HG02840 (cell line): ENCODE data around the gene DMD.
"Not testable (repeated sequence)": the region's sequence is repeated elsewhere in the genome, so short reads cannot be mapped to it uniquely, and the experiment has no call there.

ENCODE experiments used
- ATAC-seq: cut with Tn5 transposase; IDR thresholded peaks from one replicate; pipeline ENCODE4 v1.9.1; 2021; ENCODE audit warnings: mild to moderate bottlenecking, moderate library complexity, moderate number of reproducible peaks; ENCODE audit not compliant: unreplicated experiment, low FRiP score

The DMD gene

DNA sequence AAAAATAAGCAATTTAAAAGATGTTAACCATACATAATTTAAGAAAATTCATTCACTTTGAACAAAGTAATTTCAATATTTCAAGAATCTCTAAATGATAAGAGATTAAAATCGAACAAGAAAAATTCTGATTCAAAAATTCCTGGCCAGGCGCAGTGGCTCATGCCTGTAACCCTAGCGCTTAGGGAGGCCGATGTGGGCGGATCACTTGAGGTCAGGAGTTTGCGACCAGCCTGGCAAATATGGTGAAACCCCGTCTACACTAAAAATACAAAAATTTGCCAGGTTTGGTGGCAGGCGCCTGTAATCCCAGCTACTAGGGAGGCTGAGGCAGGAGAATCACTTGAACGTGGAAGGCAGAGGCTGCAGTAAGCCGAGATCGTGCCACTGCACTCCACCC is 1279.0 kb downstream of the DMD start:
- not testable (repeated sequence) for ATAC-seq

DNA sequence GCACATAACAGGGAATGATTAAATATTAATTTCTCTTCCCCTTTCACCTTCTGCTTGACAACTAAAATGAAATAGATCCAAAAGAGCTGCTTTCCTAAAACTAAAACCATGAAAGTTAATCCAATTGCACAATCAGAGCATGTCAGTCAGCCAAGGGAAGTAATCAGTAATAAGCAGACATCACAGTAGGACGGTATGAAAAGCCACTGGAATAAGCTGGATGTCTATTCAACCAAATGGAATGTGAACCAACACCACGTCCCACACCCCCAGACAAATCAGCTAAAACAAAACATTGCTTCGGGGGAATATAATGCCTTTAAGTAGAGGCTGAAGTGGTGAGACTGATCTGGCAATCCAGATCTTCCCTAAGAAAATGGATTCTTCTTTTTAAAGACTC is 1280.1 kb downstream of the DMD start:
- no peak for ATAC-seq

- ATAC-seq = no peak
Observed at GRCh38 chrX:31929366-31929765, 1282.0 kb downstream of the DMD start.

GRCh38 chrX:31921236-31921635 is 1290.1 kb downstream of the DMD start:
- no peak for ATAC-seq

DNA sequence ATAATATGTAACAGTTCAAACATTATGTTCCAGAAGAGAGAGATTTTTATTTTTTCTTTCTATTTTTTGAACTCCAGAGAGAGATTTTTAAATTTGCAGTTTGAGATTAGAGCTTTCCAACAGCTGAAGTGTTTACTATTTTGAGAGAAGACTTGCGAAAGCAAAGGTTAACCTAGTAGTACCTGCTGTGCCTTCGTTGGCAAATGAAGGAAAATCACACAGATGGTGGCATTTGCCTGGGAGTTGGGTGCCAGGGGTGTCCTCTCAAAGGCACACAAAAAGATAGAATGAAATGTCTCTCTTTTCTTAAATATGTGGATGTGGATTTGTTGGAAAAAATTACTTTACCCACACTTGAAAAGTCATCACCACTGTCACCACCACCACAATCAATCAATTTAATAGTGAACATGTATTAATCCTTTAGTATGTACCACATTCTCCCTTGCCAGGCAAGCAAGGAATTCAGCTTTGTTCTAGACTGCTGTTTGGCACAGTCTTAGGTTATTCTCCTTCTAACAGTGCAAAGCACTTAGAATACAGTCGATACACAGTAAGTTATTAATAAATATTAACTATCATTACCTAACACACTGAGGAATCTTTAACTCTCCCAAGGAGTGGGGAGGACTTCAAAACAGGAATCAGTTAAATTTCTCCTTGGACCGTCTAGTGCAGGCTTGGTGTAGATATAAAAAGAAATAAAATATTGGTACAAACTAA is 1301.3 kb downstream of the DMD start:
- no peak for ATAC-seq

GRCh38 chrX:31894152-31894551 is 1317.2 kb downstream of the DMD start:
- no peak for ATAC-seq

- ATAC-seq = no peak
Observed at GRCh38 chrX:31893525-31893924, 1317.8 kb downstream of the DMD start.

DNA sequence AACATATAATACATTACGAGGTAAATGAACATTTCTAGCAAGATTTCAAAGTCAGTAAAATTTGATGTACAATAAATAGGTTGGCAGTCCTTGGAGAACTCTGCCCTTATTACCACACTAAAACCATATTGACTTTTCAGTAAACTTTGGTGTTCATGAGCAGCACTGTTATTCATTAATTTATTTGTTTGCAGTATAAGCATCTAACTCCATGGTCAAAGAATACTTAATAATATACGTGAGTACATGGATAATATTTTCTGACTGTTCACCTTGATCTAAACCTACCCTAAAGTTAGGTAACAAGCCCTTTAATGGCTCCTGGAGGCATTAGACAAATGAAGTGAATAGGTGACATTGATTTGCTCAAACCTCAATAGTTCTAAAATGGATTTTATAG is 1322.3 kb downstream of the DMD start:
- ATAC-seq = no peak

GRCh38 chrX:31884535-31884934 is 1326.8 kb downstream of the DMD start:
- ATAC-seq = no peak

DNA sequence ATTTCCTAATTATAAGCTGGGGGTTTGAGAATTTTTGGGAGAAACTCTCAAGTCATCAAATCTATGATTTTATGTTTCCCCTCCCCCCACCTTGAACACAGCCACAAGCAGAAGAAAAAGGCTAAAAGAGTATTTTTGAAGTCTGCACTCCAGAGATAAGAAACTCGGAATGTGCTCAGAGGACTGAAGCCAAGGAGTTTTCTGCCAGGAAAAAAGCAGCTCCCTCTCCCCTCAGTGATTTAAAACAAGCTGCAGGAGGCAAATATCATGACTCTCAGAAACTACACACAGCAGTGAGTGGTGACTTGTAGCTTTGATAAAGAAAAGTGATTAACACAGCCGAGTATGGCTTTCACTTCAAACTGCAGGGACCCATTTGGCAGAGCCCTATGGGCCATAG is 1339.3 kb downstream of the DMD start:
- ATAC-seq = no peak

DNA sequence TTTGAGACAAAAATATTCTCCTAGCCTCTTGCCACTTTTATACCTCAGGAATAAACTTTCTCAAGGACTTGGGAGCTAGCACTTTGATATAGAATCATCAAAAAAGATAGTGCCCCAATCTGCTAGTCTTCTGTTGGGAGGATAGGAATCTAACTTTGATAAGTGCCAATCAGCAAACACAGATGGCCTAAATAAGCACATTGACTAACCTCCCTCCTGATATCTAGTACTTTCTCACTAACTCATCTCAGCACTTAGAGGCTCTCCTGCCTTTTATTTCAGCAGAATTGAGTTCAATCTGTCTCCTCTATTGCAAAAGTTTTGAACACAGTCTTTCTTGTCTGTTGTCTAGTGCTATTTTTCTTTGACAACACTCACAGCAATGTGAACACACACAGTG is 1341.1 kb downstream of the DMD start:
- ATAC-seq = no peak

DNA sequence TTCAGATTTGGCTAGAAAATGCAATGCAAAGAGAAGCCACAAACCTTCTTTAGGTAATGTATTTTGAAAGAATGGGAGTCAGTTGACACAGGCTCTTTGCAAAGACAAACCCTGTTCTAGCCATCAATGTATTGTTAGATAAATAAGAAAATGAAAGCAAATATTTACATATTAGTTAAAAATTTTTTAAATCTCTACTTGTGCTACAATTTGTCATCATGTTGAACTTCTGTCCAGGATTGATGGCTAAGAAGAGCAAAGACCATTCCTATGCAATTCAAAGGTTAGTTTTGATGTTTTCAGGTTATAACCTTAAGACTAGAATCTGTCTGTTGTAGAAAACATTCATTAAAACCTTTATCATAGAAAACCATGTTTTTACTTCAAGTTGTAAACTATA is 1350.7 kb downstream of the DMD start:
- ATAC-seq = no peak

DNA sequence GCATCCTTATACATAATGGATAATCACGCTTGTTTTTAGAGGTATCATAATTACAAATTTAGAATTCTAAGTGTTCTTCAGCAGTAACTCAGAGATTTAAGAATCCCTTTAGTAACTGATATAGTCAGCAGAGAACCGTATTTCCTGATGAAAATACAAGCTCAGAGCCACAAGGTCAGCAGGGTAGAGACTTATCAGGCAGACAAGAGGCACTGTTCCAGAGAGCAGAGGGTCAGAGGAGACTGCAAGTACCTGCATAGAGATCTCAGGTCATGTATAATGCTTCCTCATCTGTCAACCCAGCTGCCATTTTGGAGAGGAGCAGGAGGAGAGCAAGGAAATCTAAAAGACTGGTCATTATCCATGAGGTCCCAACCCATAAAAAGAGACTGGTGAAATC is 1352.4 kb downstream of the DMD start:
- no peak for ATAC-seq

DNA sequence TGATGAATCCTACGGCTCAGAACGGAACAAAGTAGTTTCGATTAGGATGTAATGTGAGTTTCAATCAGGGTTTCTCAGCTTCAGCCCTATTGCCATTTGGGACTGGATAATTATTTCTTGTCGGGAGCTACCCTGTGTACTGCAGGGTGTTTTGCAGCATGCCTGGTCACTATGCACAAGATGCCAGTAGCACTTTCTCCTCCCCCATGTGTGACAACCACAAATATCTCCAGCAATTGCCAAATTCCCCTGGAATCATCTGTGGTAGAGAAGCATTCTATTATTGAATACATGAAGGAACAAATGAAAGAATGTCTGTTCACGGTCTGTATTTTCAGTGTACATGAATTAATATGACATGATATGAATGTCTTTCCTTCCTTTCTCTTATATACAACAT is 1356.6 kb downstream of the DMD start:
- no peak for ATAC-seq

DNA sequence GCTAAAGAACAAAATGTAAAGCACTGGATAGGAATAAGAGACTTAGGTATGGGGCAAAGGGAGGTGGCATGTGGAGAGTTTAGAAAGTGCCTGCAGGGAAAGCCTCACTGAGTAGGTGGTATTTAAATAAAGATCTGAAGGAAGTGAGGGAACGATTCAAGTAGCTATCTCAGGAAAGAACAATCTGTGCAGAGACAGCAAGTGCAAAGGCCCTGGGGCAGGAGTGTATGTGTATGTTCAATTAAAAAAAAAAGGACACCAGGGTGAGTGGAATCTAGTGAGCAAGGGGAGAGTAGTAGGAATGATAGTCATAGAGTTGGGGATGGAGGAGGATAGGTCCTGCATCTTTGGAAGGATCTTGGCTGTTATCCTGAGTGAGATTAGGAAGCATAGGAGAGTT is 1359.6 kb downstream of the DMD start:
- no peak for ATAC-seq

- ATAC-seq = no peak
Observed at GRCh38 chrX:31847773-31848172, 1363.6 kb downstream of the DMD start.

DNA sequence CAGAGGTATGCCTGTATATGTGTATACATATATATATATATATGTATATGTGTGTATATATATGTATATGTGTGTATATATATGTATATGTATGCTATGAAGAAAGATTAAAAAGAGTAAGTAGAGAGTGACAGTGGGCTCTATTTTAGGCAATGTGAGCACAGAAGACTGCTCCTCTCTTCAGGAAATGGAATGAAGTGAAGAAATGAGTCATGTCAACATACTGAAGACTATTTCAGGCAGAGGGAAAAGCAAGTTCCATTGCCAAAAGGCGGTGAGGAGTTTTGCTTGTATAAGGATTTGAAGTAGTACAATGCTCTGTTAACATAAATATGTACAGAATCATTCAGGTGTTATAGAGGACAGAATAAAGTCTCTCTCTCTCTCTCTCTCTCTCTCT is 1366.3 kb downstream of the DMD start:
- ATAC-seq = no peak

DNA sequence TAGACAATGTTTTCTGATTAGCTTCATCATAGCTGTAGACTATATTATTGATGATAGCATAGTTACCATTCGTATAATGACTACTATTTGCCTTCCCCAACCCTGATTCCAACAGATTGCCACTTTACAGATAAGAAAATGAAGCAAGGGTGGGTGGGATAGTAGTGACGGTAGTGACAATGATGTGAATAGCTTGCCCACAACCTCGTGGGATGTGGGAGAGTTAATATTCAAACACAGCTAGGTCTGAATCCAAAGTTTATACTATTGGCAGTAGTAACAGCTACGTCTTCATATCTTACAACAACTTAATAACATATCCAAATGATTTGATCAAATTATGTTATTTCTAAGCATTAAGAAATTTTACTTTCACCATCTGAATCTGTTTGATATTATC is 1372.7 kb downstream of the DMD start:
- no peak for ATAC-seq

- ATAC-seq = no peak
Observed at GRCh38 chrX:31837445-31838049, 1373.8 kb downstream of the DMD start.

GRCh38 chrX:31836479-31836878 is 1374.9 kb downstream of the DMD start:
- no peak for ATAC-seq

- ATAC-seq = no peak
Observed at GRCh38 chrX:31832263-31832662, 1379.1 kb downstream of the DMD start.

DNA sequence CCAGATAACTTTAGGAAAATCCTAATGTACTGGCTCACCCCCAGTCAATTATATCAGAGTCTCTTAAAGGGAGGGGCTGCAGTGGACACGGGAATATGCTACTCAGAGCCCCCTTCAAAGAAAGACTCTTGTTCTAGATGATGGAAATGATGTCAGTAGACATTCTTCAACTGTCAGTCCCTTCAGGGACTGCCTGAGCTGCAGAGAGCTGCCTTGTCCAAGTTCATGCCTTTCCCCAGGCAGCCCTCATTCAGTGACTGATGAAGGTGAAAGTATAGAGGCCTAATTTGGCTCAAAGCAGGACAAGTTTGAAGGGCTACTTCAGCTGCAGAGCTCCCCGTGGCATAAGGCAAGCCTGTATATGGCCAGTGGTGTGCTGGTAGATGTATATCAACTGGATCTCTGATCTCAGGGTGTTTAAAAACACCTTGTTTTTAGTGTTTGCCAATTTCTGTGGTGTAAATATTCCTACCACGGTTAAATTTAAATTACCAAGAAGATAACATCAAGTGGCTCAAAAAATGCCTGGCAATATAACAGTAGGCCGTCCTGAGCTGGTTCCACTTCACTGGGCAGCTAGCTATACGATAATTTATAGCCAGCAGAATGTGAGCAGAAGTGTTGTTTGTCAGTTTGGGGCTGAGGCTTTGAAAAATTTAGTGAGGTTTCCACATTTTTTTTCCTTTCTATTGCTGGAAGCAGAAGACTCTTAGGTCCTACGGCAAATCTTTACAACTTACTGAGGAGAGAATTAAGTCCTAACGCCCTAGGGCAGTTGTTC is 1390.7 kb downstream of the DMD start:
- no peak for ATAC-seq
